Lower leg skin (tissue), 3 donors: ENCODE results near the gene EML5.

Experiments used
- POLR2A ChIP-seq, 2 donors: fragments of 450-650 bp; IDR thresholded peaks; one replicate each; pipeline ENCODE4 v1.6.1; 2016 to 2017; ENCODE audit warnings: antibody characterized with exemption in 2 of 2, mild to moderate bottlenecking in 1 of 2, moderate library complexity in 1 of 2
- TF ChIP-seq, protein P1 (sequence below), 3 donors: fragments of 450-650 bp; IDR thresholded peaks; one replicate each; pipeline ENCODE4 v1.5.1; 2016; ENCODE audit warnings: antibody characterized with exemption in 3 of 3, mild to moderate bottlenecking in 3 of 3, moderate library complexity in 2 of 3

DNA sequence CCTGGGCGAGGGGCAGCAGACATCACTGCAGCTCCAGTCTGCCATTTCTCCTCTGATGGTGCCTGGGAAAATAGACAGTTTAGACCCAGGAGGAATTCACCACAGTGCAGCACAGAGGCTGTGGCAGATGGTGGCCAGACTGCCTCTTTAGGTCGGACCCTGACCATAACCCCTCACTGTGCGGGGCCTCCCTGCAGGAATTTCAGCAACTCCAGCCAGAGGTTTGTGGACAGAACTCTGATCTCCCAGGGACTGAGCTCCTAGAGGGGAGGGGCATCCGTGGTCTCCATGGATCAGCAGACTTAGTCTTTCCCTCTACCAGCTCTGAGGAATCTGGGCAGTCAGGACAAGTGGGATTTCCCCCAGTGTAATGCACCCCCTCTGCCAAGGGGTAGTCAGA, 123.4 kb downstream of the EML5 start:
- TF ChIP-seq POLR2A (IDR thresholded peaks at IDR 0.05), result no peak
- TF ChIP-seq, protein P1, sequence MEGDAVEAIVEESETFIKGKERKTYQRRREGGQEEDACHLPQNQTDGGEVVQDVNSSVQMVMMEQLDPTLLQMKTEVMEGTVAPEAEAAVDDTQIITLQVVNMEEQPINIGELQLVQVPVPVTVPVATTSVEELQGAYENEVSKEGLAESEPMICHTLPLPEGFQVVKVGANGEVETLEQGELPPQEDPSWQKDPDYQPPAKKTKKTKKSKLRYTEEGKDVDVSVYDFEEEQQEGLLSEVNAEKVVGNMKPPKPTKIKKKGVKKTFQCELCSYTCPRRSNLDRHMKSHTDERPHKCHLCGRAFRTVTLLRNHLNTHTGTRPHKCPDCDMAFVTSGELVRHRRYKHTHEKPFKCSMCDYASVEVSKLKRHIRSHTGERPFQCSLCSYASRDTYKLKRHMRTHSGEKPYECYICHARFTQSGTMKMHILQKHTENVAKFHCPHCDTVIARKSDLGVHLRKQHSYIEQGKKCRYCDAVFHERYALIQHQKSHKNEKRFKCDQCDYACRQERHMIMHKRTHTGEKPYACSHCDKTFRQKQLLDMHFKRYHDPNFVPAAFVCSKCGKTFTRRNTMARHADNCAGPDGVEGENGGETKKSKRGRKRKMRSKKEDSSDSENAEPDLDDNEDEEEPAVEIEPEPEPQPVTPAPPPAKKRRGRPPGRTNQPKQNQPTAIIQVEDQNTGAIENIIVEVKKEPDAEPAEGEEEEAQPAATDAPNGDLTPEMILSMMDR (IDR thresholded peaks at IDR 0.05), result no peak
